Esophagus squamous epithelium (tissue), 4 donors: ENCODE results near the gene RBM33.

ENCODE experiments used
- CTCF ChIP-seq, 6 experiments: fragments of 450-650 bp in 4 of 6; fragments of 200-600 bp in 2 of 6; sonication (generic) in 2 of 6; IDR thresholded peaks; one replicate each; pipeline ENCODE4 v1.5.1; 2016 to 2019; ENCODE audit warnings: antibody characterized with exemption in 6 of 6, mild to moderate bottlenecking in 4 of 6, moderate library complexity in 4 of 6
- POLR2A ChIP-seq, 4 donors: fragments of 450-650 bp; IDR thresholded peaks; one replicate each; pipeline ENCODE4 v1.6.1; 2017; ENCODE audit warnings: antibody characterized with exemption in 4 of 4, mild to moderate bottlenecking in 4 of 4, moderate library complexity in 3 of 4

- TF ChIP-seq CTCF (IDR thresholded peaks at IDR 0.05) (no peak), POLR2A (IDR thresholded peaks at IDR 0.05) (no peak)
Measured at GRCh38 chr7:155741805-155742204, 97.3 kb downstream of the RBM33 start.
